Inflammatory macrophage treated with lipopolysaccharide for 4 hours (primary cell): ENCODE data around the gene CDC42BPG.

Source experiments
- DNase-seq: peaks from one replicate; pipeline ENCODE4 v3.0.0-alpha.2; 2020

CDC42BPG gene

GRCh38 chr11:64784813-64785581 lies 59.5 kb downstream of the CDC42BPG start:
- no peak for DNase-seq

- DNase-seq, result peak; percentile 100
Measured at GRCh38 chr11:64778473-64779298, 65.8 kb downstream of the CDC42BPG start, which contains the start of gene SF1. SF1 (minus strand) TSS chr11:64778542; CDS start chr11:64778392, 150 bp downstream.

- DNase-seq, result no peak
Measured at GRCh38 chr11:64778223-64778472, 66.3 kb downstream of the CDC42BPG start.

GRCh38 chr11:64777449-64778222 lies 66.8 kb downstream of the CDC42BPG start:
- peak; percentile 84 for DNase-seq

GRCh38 chr11:64776875-64777274 lies 67.6 kb downstream of the CDC42BPG start:
- DNase-seq, result no peak

GRCh38 chr11:64776425-64776824 lies 68.0 kb downstream of the CDC42BPG start:
- DNase-seq, result no peak

- no peak for DNase-seq
Measured at GRCh38 chr11:64774144-64774543, 70.3 kb downstream of the CDC42BPG start.
